ENCODE data around the gene SERGEF.

Gene SERGEF

DNA sequence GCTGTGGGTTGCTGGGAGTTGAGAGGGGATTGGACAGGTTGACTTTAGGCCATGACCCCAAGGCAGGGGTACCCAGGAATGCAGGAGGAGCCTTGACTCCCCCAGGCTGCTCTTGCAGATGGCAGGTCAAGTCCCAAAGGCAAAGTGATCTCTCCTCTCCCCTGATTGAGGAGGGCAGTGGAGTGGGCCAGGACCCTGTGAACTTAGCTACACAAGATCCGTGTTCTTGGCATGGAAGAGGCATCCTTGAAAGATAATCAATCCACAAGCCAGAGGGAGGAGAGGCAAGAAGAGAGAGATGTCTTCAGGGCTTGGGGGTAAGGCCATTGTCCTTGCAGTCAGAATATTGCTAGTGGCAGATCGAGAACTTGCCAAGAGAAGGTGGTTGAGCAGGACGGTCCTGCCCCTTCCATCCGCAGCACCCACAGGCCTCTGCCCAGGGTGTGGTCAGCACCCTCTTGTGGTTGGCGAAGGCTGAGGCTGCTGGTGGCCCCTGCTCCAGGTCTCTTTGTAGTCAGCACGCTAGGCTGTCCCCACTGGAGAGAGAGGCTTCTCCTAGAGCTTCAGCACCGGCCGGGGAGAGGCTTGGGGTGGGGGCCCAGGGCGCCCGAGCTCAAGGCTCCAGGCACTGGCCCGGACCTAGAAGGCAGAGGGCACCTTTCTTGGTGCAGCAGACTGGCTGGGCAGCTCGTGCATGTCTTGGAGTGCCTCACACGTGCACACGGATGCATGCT, 232.8 kb downstream of the SERGEF start:
- peak; percentile 45 for DNase-seq

DNA sequence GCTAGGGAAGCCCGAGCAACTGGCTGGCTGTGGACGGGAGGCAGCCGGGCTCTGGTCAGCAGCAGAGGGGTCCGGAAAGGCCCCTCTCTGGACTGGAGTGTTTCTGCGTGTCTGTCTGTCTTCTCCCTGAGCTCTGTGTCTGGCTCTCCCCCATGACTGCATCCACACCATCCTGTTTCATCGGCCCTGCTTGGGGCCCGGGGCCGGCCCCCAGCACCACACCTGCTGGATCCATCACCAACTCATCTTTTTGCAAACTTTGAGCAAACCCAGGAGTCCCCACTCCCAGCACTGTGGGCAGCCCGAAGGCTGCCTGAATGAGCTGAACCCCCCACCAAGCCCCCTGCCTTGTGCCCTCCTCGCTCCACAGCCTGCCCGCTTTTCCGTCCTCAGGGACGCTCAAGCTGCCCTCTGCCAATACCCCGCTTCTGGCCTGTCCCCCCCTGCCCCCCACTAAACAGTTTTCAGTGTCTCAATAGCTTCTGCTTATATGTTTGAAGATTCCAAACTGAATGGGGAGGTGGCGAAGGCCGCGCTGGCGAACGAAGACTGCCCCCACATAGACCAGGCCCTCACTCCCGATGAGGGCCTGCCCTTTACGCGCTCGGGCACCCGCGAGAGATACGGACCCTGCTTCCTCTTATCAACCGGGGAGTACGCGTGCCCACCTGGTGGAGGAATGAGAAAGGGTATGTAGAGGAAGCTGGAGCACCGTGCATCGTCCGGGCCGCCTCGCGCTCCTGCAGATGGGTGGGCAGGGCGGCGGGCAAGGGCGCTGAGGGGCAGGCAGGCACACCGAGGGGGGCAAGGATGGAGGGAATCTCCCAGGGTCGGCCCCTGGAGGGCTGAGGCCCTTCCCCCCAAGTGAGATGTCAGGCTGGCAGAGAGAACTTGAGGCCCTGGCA, 233.6 kb downstream of the SERGEF start:
- peak; percentile 44 for DNase-seq

GRCh38 chr11:17778352-17778751, 234.5 kb downstream of the SERGEF start:
- DNase-seq: peak; percentile 55

DNA sequence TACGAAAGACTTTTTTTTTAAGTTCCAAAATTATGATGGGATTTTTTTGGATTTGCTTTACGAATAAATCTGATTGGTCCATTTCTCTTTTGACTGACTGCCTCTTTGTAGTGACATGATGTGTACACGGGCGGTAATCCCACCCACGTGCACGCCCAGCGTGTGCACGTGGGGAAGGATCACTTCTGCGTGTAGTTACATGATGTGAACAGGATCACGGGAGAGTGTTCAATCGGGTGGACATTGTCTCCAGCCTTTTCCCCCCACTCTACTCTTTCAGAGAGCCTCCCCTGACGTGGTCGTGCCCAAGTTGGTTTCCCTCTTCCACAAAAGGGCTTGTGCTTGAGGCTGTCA, 235.1 kb downstream of the SERGEF start:
- no peak for DNase-seq

GRCh38 chr11:17777086-17777737, 235.6 kb downstream of the SERGEF start:
- peak; percentile 39 for DNase-seq

GRCh38 chr11:17776212-17776875, 236.5 kb downstream of the SERGEF start:
- DNase-seq: peak; percentile 28

- DNase-seq: peak; percentile 56
Observed at GRCh38 chr11:17775507-17776211, 237.2 kb downstream of the SERGEF start.

GRCh38 chr11:17775035-17775348, 237.9 kb downstream of the SERGEF start:
- DNase-seq: no peak

DNA sequence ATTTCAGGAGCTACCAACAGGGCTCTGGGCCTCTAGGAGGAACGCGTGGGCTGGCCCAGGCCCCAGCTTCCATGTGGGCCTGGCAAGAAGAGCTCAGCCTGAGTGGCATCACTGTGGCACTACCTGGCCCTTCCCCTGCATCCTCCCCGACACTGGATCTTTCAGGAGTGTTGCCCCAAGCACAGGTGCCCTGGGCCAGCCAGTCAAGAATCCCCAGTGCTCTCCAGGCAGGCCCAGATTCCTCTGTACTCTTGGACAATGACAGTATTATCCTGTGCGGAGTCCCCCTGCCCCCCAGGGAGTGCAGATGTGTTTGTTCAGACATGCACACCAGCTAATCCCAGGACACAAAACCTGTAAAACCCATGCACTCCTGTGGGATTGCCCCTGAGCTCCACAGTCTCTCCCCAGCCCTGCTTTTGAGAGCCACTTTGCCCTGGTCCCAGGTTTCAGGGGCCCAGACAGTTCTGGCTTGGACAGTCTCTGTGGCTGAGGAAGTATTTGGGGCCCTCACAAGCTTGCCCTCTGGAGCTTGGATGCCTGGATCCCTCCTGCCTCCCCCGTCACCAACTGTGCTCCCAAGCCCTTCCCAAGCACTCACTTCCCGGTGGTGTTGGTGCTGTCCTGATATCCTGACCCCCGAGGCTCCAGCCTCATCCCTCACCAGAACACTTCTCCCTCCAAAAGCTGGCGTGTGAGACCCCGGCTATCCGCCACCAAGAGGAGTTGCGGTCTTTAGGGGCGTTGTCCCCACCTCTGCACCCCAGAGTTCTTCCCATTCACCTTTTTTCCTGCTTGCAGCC, 238.4 kb downstream of the SERGEF start:
- peak; percentile 45 for DNase-seq

GRCh38 chr11:17773674-17774073, 239.2 kb downstream of the SERGEF start:
- DNase-seq: peak; percentile 22

- peak; percentile 48 for DNase-seq
Observed at GRCh38 chr11:17772704-17773600, 239.9 kb downstream of the SERGEF start.

DNA sequence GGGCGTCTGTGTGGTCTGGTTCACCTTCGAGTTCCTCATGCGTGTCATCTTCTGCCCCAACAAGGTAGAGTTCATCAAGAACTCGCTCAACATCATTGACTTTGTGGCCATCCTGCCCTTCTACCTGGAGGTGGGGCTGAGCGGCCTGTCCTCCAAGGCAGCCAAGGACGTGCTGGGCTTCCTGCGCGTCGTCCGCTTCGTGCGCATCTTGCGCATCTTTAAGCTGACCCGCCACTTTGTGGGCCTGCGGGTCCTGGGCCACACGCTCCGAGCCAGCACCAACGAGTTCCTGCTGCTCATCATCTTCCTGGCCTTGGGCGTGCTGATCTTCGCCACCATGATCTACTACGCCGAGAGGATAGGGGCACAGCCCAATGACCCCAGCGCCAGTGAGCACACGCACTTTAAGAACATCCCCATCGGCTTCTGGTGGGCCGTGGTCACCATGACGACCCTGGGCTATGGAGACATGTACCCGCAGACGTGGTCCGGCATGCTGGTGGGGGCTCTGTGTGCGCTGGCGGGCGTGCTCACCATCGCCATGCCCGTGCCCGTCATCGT, 240.9 kb downstream of the SERGEF start:
- DNase-seq: peak; percentile 47

- peak; percentile 55 for DNase-seq
Observed at GRCh38 chr11:17771415-17771814, 241.4 kb downstream of the SERGEF start.

DNA sequence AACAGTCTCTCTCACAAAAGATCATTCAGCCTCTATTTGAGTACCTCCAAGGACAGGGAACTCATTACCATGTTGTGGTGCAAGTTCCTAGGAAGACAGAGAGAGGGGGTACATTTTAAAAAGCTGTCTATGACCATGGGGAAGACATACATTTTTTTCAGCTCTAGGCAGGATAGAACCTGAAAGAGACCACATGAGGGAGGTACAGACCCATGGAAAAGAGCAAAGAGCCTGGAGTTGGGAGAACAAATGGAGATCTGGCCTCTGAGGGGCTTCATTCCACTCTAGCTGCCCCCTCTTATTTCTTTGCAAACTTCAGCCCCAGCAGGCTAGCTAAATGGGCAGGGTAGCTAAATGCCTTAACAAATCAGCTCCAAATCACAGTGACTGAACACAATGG, 241.9 kb downstream of the SERGEF start:
- no peak for DNase-seq

DNA sequence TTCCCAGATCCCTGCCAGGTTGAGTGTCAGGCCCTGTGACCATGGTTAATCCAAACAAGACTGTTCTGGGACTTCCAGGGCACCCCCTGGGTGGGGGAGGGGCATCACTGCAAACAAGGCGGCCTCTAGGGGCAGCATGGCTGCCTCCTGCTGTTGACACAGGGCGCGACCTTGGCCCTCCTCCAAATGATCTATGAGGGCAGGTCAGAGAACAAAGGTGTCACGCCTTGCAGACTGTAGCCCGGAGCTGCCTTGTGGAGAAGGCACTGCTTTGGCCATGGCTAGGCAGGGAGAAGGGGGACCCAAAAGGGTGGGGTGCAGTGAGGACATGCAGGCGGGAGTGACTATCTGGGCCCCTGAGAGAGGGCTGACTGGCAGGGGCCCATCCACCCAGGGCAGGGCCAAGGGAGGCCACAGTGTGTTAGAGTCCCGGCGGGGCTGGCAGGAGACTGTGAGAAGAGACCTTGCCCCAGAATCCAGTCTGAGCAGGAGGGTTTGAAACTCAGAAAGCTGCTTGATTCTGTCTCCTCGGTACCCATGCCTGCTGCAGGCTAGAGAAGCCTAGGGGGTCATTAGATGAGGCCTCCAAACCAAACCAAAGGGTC, 242.7 kb downstream of the SERGEF start:
- peak; percentile 45 for DNase-seq

DNA sequence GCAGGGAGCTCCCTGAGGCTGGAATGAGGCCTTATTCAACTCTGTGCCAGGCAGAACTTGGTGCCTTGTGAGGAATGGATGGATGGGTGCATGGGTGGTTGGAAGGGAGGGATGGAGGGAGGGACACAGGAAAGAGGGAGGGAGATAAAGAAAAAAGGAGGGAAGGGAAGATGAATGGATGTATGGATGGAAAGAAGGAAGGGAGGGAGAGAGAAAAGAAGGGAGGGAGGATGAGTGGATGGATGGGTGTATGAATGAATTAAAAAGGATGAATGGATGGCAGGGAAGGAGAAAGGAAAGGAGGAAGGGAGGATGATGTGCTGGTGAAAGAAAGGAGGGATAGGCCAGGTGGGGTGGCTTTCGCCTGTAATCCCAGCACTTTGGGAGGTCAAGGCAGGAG, 243.6 kb downstream of the SERGEF start:
- DNase-seq: peak; percentile 38

- peak; percentile 45 for DNase-seq
Observed at GRCh38 chr11:17768547-17768946, 244.3 kb downstream of the SERGEF start.

DNA sequence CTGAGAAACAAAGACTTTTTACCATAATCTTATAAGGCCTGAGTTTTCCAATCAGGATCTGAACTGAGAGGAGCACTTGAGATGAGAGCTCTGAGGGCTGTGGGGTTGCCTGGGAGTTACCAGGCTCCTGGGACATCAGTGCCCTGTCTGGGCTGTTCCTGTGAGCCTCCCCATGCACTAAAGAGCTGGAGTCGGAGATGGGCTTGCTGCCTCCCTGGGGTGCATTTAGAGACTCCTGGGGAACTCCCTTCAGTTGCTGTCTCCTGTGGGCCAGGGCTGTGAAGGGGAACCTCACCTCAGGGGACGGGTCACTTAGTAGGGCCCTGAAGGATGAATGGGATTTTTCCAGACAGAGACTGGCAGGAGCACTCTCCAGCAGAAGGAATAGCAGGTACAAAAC, 244.9 kb downstream of the SERGEF start:
- DNase-seq: peak; percentile 37

GRCh38 chr11:17767301-17767885, 245.5 kb downstream of the SERGEF start:
- DNase-seq: peak; percentile 42

Measured in activated effector memory CD4-positive, alpha-beta T cell treated with anti-CD3 and anti-CD28 coated beads, Interleukin-2, amount 50 U/mL, for 16 hours (primary cell).